HCT116 (cell line): ENCODE results near the gene ALDH3A2. TPM values are rescaled to one million over a fixed set of nuclear protein-coding genes. Genes with fewer than 3 reads are reported as not detected.

Experiments used
- ATAC-seq: fragments of 200-7000 bp; cut with Tn5 transposase; 2 replicates; pipeline ENCODE4 v1.9.1; 2020; ENCODE audit warnings: mild to moderate bottlenecking, moderate library complexity
- BruUV-seq: library from RNA; stranded (reverse); fragments of 400-500 nt; replicated peaks from 2 replicates; lab custom pipeline; 2021; lab: Mats Ljungman, UMichigan
- CTCF ChIA-PET: fragments of 300-600 bp; sonication (Branson Sonifier 250); formaldehyde crosslinking; loops from one replicate; lab custom pipeline; 2021; ENCODE audit warnings: antibody characterized with exemption; lab: Charles Lee
- POLR2A ChIA-PET: fragments of 300-600, 350-600 bp; sonication (Branson Sonifier 250); formaldehyde crosslinking; loops from one replicate; lab custom pipeline; 2021; ENCODE audit warnings: antibody characterized with exemption; lab: Charles Lee
- RAD21 ChIA-PET, 2 experiments: fragments of 300-600 bp; sonication (Branson Sonifier 250); formaldehyde crosslinking; loops; one replicate each; lab custom pipeline; 2023; ENCODE audit warnings: low total read pairs in 2 of 2; ENCODE audit not compliant: uncharacterized antibody in 2 of 2, unreplicated experiment in 2 of 2, low non-redundant PET in 1 of 2; lab: Charles Lee
- DNase-seq: peaks from one replicate; pipeline ENCODE4 v3.0.0-alpha.2; 2010; ENCODE audit warnings: low read depth, low spot score
- H2AFZ ChIP-seq: fragments of 200-600 bp; shearing (Covaris generic), sonication (generic); 2 replicates; pipeline ENCODE4 v1.6.1; 2017; ENCODE audit warnings: low read depth, mixed run types, mixed read lengths, antibody characterized with exemption, low read length; ENCODE audit not compliant: poor library complexity, severe bottlenecking
- H3K27ac ChIP-seq: 2 replicates; pipeline ENCODE4 v1.5.1; 2012; ENCODE audit warnings: low read depth, low read length
- H3K27me3 ChIP-seq: fragments of 200-600 bp; sonication (generic); 2 replicates; pipeline ENCODE4 v1.6.1; 2016; ENCODE audit warnings: mixed run types, low read length, mixed read lengths; ENCODE audit not compliant: insufficient read depth
- H3K36me3 ChIP-seq, 2 experiments: fragments of 200-500 bp in 1 of 2; fragments of 200-600 bp in 1 of 2; sonication (Bioruptor generic) in 1 of 2; sonication (generic) in 1 of 2; 2 replicates each; pipeline versions ENCODE4 v1.5.1 to v1.6.1; 2014 to 2016; ENCODE audit warnings: low read length in 2 of 2, inconsistent platforms in 1 of 2, mixed read lengths in 1 of 2, mixed run types in 1 of 2; ENCODE audit not compliant: insufficient read depth in 2 of 2, control insufficient read depth in 1 of 2
- H3K4me1 ChIP-seq, 2 experiments: fragments of 200-600 bp in 1 of 2; sonication (generic) in 1 of 2; 2 replicates each; pipeline versions ENCODE4 v1.5.1 to v1.6.1; 2012 to 2017; ENCODE audit warnings: low read length in 2 of 2, inconsistent platforms in 1 of 2, mild to moderate bottlenecking in 1 of 2, mixed read lengths in 1 of 2, mixed run types in 1 of 2, moderate library complexity in 1 of 2; ENCODE audit not compliant: insufficient read depth in 2 of 2, control insufficient read depth in 1 of 2
- H3K4me2 ChIP-seq: fragments of 200-600 bp; sonication (generic); 2 replicates; pipeline ENCODE4 v1.6.1; 2017; ENCODE audit warnings: mixed run types, low read length, mixed read lengths
- H3K4me3 ChIP-seq, 2 experiments: fragments of 200-600 bp in 1 of 2; sonication (generic) in 1 of 2; replicated peaks in 1 of 2; 2 replicates each; pipeline ENCODE4 v1.5.1; 2011 to 2016; ENCODE audit warnings: low read length in 2 of 2, control low read depth in 1 of 2, low read depth in 1 of 2, mild to moderate bottlenecking in 1 of 2, mixed read lengths in 1 of 2, mixed run types in 1 of 2
- H3K79me2 ChIP-seq: fragments of 200-600 bp; sonication (generic); 2 replicates; pipeline ENCODE4 v1.6.1; 2017; ENCODE audit warnings: mild to moderate bottlenecking, mixed run types, low read length, moderate library complexity, mixed read lengths; ENCODE audit not compliant: insufficient read depth
- H3K9ac ChIP-seq: fragments of 200-600 bp; sonication (generic); 2 replicates; pipeline ENCODE4 v1.6.1; 2016; ENCODE audit warnings: low read length, mixed read lengths
- H3K9me2 ChIP-seq: fragments of 200-600 bp; sonication (generic), shearing (Covaris generic); 2 replicates; pipeline ENCODE4 v1.6.1; 2017; ENCODE audit warnings: mixed run types, mild to moderate bottlenecking, moderate library complexity; ENCODE audit not compliant: insufficient read depth
- H3K9me3 ChIP-seq, 2 experiments: fragments of 200-500 bp in 1 of 2; fragments of 200-600 bp in 1 of 2; sonication (Bioruptor generic) in 1 of 2; sonication (generic) in 1 of 2; 2 replicates each; pipeline ENCODE4 v1.6.1; 2014 to 2017; ENCODE audit warnings: low read length in 2 of 2, mixed read lengths in 2 of 2, inconsistent platforms in 1 of 2, low read depth in 1 of 2, mild to moderate bottlenecking in 1 of 2, mixed run types in 1 of 2, moderate library complexity in 1 of 2; ENCODE audit not compliant: control insufficient read depth in 1 of 2, insufficient read depth in 1 of 2
- H4K20me1 ChIP-seq: fragments of 200-600 bp; sonication (generic), shearing (Covaris generic); 2 replicates; pipeline ENCODE4 v1.6.1; 2017; ENCODE audit warnings: mixed run types, mild to moderate bottlenecking, moderate library complexity; ENCODE audit not compliant: insufficient read depth
- CEBPB ChIP-seq: IDR thresholded peaks from 2 replicates; pipeline ENCODE4 v1.6.1; 2012; ENCODE audit warnings: low read depth
- ELF1 ChIP-seq: IDR thresholded peaks from 2 replicates; pipeline ENCODE4 v1.6.1; 2012; ENCODE audit warnings: low read depth, borderline replicate concordance
- EZH2phosphoT487 ChIP-seq: fragments of 200-600 bp; IDR thresholded peaks from 2 replicates; pipeline ENCODE4 v1.6.1; 2018; ENCODE audit warnings: antibody characterized with exemption, borderline replicate concordance
- JUND ChIP-seq: IDR thresholded peaks from 2 replicates; pipeline ENCODE4 v1.6.1; 2012
- RAD21 ChIP-seq: IDR thresholded peaks from 2 replicates; pipeline ENCODE4 v1.6.1; 2012; ENCODE audit warnings: low read depth, mild to moderate bottlenecking
- REST ChIP-seq: IDR thresholded peaks from 2 replicates; pipeline ENCODE4 v1.6.1; 2012; ENCODE audit warnings: low read depth
- SIN3A ChIP-seq: IDR thresholded peaks from 2 replicates; pipeline ENCODE4 v1.6.1; 2012; ENCODE audit warnings: low read depth
- SP1 ChIP-seq: IDR thresholded peaks from 2 replicates; pipeline ENCODE4 v1.6.1; 2012; ENCODE audit warnings: low read depth
- TCF7L2 ChIP-seq: IDR thresholded peaks from 2 replicates; pipeline ENCODE4 v1.7.0; 2011; ENCODE audit warnings: borderline replicate concordance, inconsistent platforms; ENCODE audit not compliant: insufficient read depth, insufficient read length; ENCODE audit errors: extremely low read depth
- YY1 ChIP-seq: IDR thresholded peaks from 2 replicates; pipeline ENCODE4 v1.6.1; 2011; ENCODE audit warnings: low read length, low read depth, moderate library complexity, mild to moderate bottlenecking; ENCODE audit not compliant: insufficient replicate concordance; ENCODE audit errors: extremely low read depth
- ZBTB33 ChIP-seq: IDR thresholded peaks from 2 replicates; pipeline ENCODE4 v1.6.1; 2011; ENCODE audit warnings: mild to moderate bottlenecking, low read length, moderate library complexity; ENCODE audit not compliant: insufficient replicate concordance; ENCODE audit errors: extremely low read depth
- ZFX ChIP-seq: fragments of 450-650 bp; IDR thresholded peaks from 2 replicates; pipeline ENCODE4 v1.6.1; 2017
- intact Hi-C: fragments of 100-400 bp; cut with micrococcal nuclease; formaldehyde crosslinking; loops from 2 replicates; pipeline ENCODE4 v1.10.0; 2022
- total RNA-seq: library from RNA; stranded (reverse); gene quantifications from one replicate; pipeline ENCODE4 v1.2.1, GENCODE V29; 2021; ENCODE audit not compliant: unreplicated experiment
- TF ChIP-seq, protein P1 (sequence below): IDR thresholded peaks from 2 replicates; pipeline ENCODE4 v1.6.1; 2012

ALDH3A2 gene
- total RNA-seq, 1 experiment from 2014 or later, result 86.8 TPM

DNA sequence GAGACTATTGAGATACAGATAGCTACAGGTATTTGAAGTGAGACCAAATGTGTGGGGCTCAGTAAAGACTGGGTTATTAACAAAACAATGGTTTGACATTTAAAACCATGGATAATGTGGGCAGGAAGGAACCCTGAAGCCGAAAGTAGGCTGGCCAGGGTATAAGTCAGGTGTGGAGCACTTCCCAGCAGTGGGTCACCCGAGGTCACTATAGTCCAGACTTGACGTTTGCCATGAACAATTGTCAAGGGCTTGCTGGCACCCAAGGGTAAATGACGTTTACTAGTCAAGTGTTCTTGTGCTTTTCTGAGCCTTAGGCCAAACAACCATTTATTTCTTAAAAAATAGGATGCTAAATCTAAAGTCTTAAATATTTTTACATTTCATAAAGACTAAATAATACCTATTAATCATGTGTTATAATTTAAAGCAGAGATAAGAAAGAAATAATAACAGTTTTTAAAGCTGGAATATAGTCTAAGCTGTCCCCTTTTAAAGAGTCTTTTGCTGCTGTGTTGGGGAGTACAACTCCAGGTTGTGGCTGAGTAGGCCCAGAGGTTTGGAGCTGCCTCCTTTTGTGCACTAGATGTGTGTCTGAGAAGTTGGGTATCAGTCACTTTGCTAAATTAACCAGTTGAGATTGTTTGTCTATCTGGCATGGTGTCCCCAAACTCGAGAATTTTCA is 15.7 kb downstream of the ALDH3A2 start:
- ChIA-PET POLR2A (no interaction called here), CTCF (no interaction called here), RAD21 (no interaction called here)
- Histone ChIP-seq H3K27ac (no peak overlapping the region), H3K9ac (no peak overlapping the region), H3K9me2 (no peaks in the 10 kb centered on the region), H3K4me3 (no peak overlapping the region), H3K79me2 (no peaks in the 10 kb centered on the region; the same call in 1 of the 2 replicates), H2AFZ (no peak overlapping the region), H3K4me2 (no peak overlapping the region), H3K9me3 (no peaks in the 10 kb centered on the region), H4K20me1 (no peaks in the 10 kb centered on the region), H3K27me3 (no peaks in the 10 kb centered on the region), H3K36me3 (peaks cover 19 to 26% of the 10 kb centered on the region in 2 experiments; a peak in 3 of 4 replicates), H3K4me1 (no peaks in the 10 kb centered on the region)
- intact Hi-C loops, result no loop called here
- ATAC-seq (no peak), DNase-seq (no peak)
- TF ChIP-seq RAD21, result no peak
- TF ChIP-seq ZBTB33, result no peak
- no peak for TF ChIP-seq REST
- TF ChIP-seq ZFX, result no peak
- no peak for TF ChIP-seq CEBPB
- no peak for TF ChIP-seq YY1
- TF ChIP-seq TCF7L2, result no peak
- no peak for TF ChIP-seq SP1
- TF ChIP-seq ELF1, result no peak
- no peak for TF ChIP-seq SIN3A
- TF ChIP-seq, protein P1, sequence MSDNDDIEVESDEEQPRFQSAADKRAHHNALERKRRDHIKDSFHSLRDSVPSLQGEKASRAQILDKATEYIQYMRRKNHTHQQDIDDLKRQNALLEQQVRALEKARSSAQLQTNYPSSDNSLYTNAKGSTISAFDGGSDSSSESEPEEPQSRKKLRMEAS, result no peak
- no peak for TF ChIP-seq JUND
- no peak for TF ChIP-seq EZH2phosphoT487
- no TSS peak for BruUV-seq
